WTC11 (cell line): ENCODE measurements around the gene CCND3. TPM values are rescaled to one million over a fixed set of nuclear protein-coding genes. Genes with fewer than 3 reads are reported as not detected.

Experiments used
- ATAC-seq: fragments of 200-7000 bp; cut with Tn5 transposase; 2 replicates; pipeline ENCODE4 v1.10.0; 2021; ENCODE audit warnings: mild to moderate bottlenecking, moderate library complexity
- CTCF ChIA-PET: fragments of 300-600 bp; sonication (Branson Sonifier 250); formaldehyde crosslinking; loops from one replicate; lab custom pipeline; 2021; ENCODE audit warnings: antibody characterized with exemption; lab: Charles Lee
- POLR2A ChIA-PET: fragments of 350-600 bp; sonication (Branson Sonifier 250); formaldehyde crosslinking; loops from one replicate; lab custom pipeline; 2021; ENCODE audit warnings: antibody characterized with exemption; lab: Charles Lee
- DNase-seq: peaks from one replicate; pipeline ENCODE4 v3.0.0; 2021; ENCODE audit warnings: low spot score
- H3K27ac Mint-ChIP-seq: 2 replicates; pipeline ENCODE4 v1.8.0; 2021; ENCODE audit warnings: mixed read lengths
- H3K27me3 Mint-ChIP-seq: 2 replicates; pipeline ENCODE4 v1.8.0; 2021; ENCODE audit warnings: low read depth, mild to moderate bottlenecking, moderate library complexity, mixed read lengths
- H3K36me3 Mint-ChIP-seq: 2 replicates; pipeline ENCODE4 v1.8.0; 2021; ENCODE audit warnings: mixed read lengths
- H3K4me1 Mint-ChIP-seq: 2 replicates; pipeline ENCODE4 v1.8.0; 2022; ENCODE audit warnings: mixed read lengths
- H3K4me3 Mint-ChIP-seq: 2 replicates; pipeline ENCODE4 v1.8.0; 2021; ENCODE audit warnings: mild to moderate bottlenecking, moderate library complexity, mixed read lengths
- H3K9me3 Mint-ChIP-seq: 2 replicates; pipeline ENCODE4 v1.8.0; 2021; ENCODE audit warnings: mixed read lengths
- ETV6 ChIP-seq: sonication (generic); formaldehyde crosslinking; IDR thresholded peaks from 2 replicates; pipeline ENCODE4 v1.8.1; 2022; ENCODE audit warnings: mild to moderate bottlenecking, missing genetic modification reagents
- FOXJ3 ChIP-seq: sonication (generic); formaldehyde crosslinking; IDR thresholded peaks from 2 replicates; pipeline ENCODE4 v1.9.0; 2021; ENCODE audit warnings: missing genetic modification reagents, mild to moderate bottlenecking, borderline replicate concordance
- GRHL2 ChIP-seq: fragments of 250-450 bp; sonication (Bioruptor Pico); IDR thresholded peaks from 2 replicates; pipeline ENCODE4 v1.8.0; 2022; ENCODE audit warnings: mild to moderate bottlenecking, moderate library complexity; ENCODE audit not compliant: insufficient replicate concordance, severe bottlenecking
- IRF2 ChIP-seq: sonication (generic); formaldehyde crosslinking; IDR thresholded peaks from 2 replicates; pipeline ENCODE4 v1.8.0; 2022; ENCODE audit warnings: low read depth, missing genetic modification reagents, borderline replicate concordance
- MXD4 ChIP-seq: fragments of 250-450 bp; sonication (Bioruptor Pico); IDR thresholded peaks from 2 replicates; pipeline ENCODE4 v1.8.0; 2021; ENCODE audit warnings: mild to moderate bottlenecking, moderate library complexity, borderline replicate concordance
- NFE2L1 ChIP-seq: sonication (generic); formaldehyde crosslinking; IDR thresholded peaks from 2 replicates; pipeline ENCODE4 v1.8.1; 2023; ENCODE audit warnings: missing genetic modification reagents
- NR3C1 ChIP-seq: sonication (generic); formaldehyde crosslinking; conservative IDR thresholded peaks from 2 replicates; pipeline ENCODE4 v1.8.1; 2023; ENCODE audit warnings: low read depth, mild to moderate bottlenecking, missing genetic modification reagents
- PRRX2 ChIP-seq: fragments of 250-450 bp; sonication (Bioruptor Pico); IDR thresholded peaks from 2 replicates; pipeline ENCODE4 v1.8.0; 2021; ENCODE audit warnings: mild to moderate bottlenecking
- TCF7 ChIP-seq: sonication (generic); formaldehyde crosslinking; IDR thresholded peaks from 2 replicates; pipeline ENCODE4 v1.8.0; 2022; ENCODE audit warnings: mild to moderate bottlenecking, low read depth, missing genetic modification reagents, moderate library complexity
- TEAD4 ChIP-seq: sonication (generic); formaldehyde crosslinking; IDR thresholded peaks from 2 replicates; pipeline ENCODE4 v1.8.0; 2022; ENCODE audit warnings: mild to moderate bottlenecking, missing genetic modification reagents
- ZNF219 ChIP-seq: sonication (generic); formaldehyde crosslinking; IDR thresholded peaks from 2 replicates; pipeline ENCODE4 v1.8.0; 2023; ENCODE audit warnings: missing genetic modification reagents, mild to moderate bottlenecking, borderline replicate concordance
- ZNF317 ChIP-seq: sonication (generic); formaldehyde crosslinking; IDR thresholded peaks from 2 replicates; pipeline ENCODE4 v1.8.1; 2023; ENCODE audit warnings: low read depth, mild to moderate bottlenecking, moderate library complexity, missing genetic modification reagents, borderline replicate concordance
- ZNF396 ChIP-seq: fragments of 250-450 bp; sonication (Bioruptor Pico); IDR thresholded peaks from 2 replicates; pipeline ENCODE4 v1.8.0; 2021; ENCODE audit warnings: mild to moderate bottlenecking, moderate library complexity, borderline replicate concordance
- total RNA-seq: library from RNA; stranded (reverse); gene quantifications from 3 replicates; pipeline ENCODE4 v1.2.3, GENCODE V29; 2021
- TF ChIP-seq, protein P1 (sequence below): fragments of 200-600 bp; IDR thresholded peaks from 2 replicates; pipeline ENCODE4 v1.8.0; 2022; ENCODE audit warnings: antibody characterized with exemption
- TF ChIP-seq, protein P2 (sequence below): sonication (generic); formaldehyde crosslinking; IDR thresholded peaks from 2 replicates; pipeline ENCODE4 v1.8.0; 2022; ENCODE audit warnings: mild to moderate bottlenecking, missing genetic modification reagents
- TF ChIP-seq, protein P3 (sequence below): sonication (generic); formaldehyde crosslinking; IDR thresholded peaks from 2 replicates; pipeline ENCODE4 v1.8.1; 2022; ENCODE audit warnings: low read depth, mild to moderate bottlenecking, moderate library complexity, missing genetic modification reagents, borderline replicate concordance
- TF ChIP-seq, protein P4 (sequence below): sonication (generic); formaldehyde crosslinking; IDR thresholded peaks from 2 replicates; pipeline ENCODE4 v1.8.0; 2022; ENCODE audit warnings: mild to moderate bottlenecking, missing genetic modification reagents
- TF ChIP-seq, protein P5 (sequence below): sonication (generic); formaldehyde crosslinking; IDR thresholded peaks from 2 replicates; pipeline ENCODE4 v1.8.1; 2023; ENCODE audit warnings: mild to moderate bottlenecking, moderate library complexity, missing genetic modification reagents
- TF ChIP-seq, protein P6 (sequence below): sonication (generic); formaldehyde crosslinking; IDR thresholded peaks from 2 replicates; pipeline ENCODE4 v1.8.0; 2023; ENCODE audit warnings: missing genetic modification reagents
- TF ChIP-seq, protein P7 (sequence below): sonication (generic); formaldehyde crosslinking; IDR thresholded peaks from 2 replicates; pipeline ENCODE4 v1.8.1; 2022; ENCODE audit warnings: low read depth, missing genetic modification reagents, borderline replicate concordance
- TF ChIP-seq, protein P8 (sequence below): sonication (generic); formaldehyde crosslinking; conservative IDR thresholded peaks from 2 replicates; pipeline ENCODE4 v1.8.1; 2022; ENCODE audit warnings: mild to moderate bottlenecking, missing genetic modification reagents

Gene CCND3
- total RNA-seq, 1 experiment from 2014 or later = 33.6 TPM

DNA sequence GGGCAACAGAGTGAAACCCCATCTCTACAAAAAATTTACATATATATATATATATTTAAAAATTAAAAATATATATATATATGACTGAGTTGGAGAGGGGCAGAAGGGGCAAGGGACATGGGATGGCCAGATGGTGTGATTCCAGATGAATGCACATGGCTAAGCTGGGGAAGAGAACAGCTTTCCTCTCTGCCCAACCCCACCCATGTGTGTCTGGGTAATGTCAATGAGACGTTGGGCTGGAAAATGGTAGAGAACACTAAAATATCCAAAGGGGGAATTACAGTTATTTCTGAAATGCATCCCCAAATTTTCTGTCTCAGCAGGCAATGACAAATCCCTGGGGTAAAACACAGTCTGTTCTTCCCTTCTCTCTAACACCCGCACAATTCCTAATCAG, 31.2 kb upstream of the CCND3 start (continued):
- TF ChIP-seq, protein P1, sequence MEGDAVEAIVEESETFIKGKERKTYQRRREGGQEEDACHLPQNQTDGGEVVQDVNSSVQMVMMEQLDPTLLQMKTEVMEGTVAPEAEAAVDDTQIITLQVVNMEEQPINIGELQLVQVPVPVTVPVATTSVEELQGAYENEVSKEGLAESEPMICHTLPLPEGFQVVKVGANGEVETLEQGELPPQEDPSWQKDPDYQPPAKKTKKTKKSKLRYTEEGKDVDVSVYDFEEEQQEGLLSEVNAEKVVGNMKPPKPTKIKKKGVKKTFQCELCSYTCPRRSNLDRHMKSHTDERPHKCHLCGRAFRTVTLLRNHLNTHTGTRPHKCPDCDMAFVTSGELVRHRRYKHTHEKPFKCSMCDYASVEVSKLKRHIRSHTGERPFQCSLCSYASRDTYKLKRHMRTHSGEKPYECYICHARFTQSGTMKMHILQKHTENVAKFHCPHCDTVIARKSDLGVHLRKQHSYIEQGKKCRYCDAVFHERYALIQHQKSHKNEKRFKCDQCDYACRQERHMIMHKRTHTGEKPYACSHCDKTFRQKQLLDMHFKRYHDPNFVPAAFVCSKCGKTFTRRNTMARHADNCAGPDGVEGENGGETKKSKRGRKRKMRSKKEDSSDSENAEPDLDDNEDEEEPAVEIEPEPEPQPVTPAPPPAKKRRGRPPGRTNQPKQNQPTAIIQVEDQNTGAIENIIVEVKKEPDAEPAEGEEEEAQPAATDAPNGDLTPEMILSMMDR = no peak
- no peak for TF ChIP-seq NR3C1 (CRISPR knock-in tag)
- TF ChIP-seq NFE2L1 (CRISPR knock-in tag) = no peak
- no peak for TF ChIP-seq ZNF396 (CRISPR knock-in tag)
- TF ChIP-seq GRHL2 (CRISPR knock-in tag) = no peak

DNA sequence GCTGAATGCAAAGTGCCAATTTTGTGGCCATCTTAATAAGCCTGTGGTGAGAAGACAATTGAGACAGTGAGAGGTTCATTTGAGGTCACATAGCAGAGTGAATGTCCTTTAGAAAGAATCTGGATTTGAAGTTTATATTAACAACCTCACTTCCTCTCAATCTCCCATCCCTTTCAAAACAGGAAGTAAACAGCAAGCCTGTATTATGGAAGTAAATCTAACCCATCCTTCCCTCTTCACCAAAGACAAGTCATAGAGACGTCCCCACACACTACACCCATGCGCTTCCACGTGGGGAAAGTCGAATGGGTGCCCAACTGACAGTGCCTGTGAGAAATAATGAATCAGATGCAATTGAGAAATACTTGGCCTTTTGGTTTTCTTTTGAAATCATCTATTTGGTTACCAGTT, 28.8 kb upstream of the CCND3 start:
- Mint-ChIP-seq H3K9me3 (peaks cover 4% of the 10 kb centered on the region; the same call in 1 of the 2 replicates), H3K36me3 (no peaks in the 10 kb centered on the region), H3K4me1 (peaks cover 29% of the 10 kb centered on the region), H3K27me3 (no peaks in the 10 kb centered on the region), H3K4me3 (no peak overlapping the region), H3K27ac (no peak overlapping the region)
- DNase-seq (no peak), ATAC-seq (no peak)
- ChIA-PET CTCF (no interaction called here), POLR2A (no interaction called here)
- no peak for TF ChIP-seq TCF7 (CRISPR knock-in tag)

DNA sequence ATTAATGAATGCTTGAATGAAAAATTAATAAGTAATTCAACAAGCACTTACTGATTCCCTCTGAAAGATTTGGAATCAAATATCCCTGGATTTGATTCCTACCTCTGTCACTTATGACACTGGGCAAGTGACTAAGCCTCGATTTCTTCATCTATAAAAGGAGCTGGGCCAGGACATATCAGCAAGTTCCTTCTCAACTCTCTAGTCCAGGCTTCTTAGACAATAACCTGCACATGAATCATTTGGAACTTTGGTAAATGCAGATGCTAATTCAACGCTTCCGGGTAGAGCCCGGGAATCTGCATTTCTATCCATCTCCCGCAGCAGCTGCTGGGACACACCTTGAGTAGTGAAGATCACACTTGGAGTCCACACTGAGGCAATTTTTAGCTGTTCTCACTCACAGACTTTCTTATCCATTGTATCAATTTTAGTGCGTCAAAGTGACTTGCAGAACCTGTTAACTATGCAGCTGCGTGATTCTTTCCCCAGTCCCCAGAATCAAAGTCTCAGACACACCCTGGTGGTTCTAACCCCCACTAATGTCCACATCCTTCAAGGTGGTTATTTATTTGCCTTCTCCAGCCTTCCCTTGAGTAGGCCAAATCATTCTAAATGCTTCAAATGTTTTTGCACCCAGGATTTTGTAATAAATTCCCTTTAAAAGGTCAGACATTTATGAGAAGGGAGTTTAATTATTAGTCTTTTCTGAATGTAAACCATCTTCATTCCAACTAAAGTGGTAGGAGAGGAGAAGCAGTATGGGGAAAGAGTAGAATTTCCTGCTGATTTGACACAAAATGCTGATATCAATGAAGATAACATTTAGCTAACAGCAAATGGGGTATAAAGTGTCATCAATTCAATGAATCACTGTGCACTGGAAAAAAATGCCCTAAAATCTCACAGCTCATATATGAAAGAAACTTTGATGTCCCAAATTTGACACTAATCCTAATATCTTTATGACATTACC, 26.0 kb upstream of the CCND3 start:
- no peak overlapping the region for H3K4me3 Mint-ChIP-seq
- no peaks in the 10 kb centered on the region for H3K36me3 Mint-ChIP-seq
- H3K27me3 Mint-ChIP-seq = no peaks in the 10 kb centered on the region
- ChIA-PET CTCF (interaction anchor here (0.7 to 1.9 kb wide), 7 partner anchors 26 to 78 kb away, joined by 3 to 12 read pairs (median 4); partner anchors contain the start of genes BYSL, CCND3 and MED20), POLR2A (no interaction called here)
- H3K9me3 Mint-ChIP-seq = peaks cover 4% of the 10 kb centered on the region; the same call in 1 of the 2 replicates
- no peak for DNase-seq
- no peak for ATAC-seq
- H3K27ac Mint-ChIP-seq = peak overlapping the region; percentile 24
- H3K4me1 Mint-ChIP-seq = peaks cover 49% of the 10 kb centered on the region
- TF ChIP-seq, protein P2, sequence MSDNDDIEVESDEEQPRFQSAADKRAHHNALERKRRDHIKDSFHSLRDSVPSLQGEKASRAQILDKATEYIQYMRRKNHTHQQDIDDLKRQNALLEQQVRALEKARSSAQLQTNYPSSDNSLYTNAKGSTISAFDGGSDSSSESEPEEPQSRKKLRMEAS (CRISPR knock-in tag) = no peak
- TF ChIP-seq, protein P3, sequence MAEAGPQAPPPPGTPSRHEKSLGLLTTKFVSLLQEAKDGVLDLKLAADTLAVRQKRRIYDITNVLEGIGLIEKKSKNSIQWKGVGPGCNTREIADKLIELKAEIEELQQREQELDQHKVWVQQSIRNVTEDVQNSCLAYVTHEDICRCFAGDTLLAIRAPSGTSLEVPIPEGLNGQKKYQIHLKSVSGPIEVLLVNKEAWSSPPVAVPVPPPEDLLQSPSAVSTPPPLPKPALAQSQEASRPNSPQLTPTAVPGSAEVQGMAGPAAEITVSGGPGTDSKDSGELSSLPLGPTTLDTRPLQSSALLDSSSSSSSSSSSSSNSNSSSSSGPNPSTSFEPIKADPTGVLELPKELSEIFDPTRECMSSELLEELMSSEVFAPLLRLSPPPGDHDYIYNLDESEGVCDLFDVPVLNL = no peak
- no peak for TF ChIP-seq PRRX2 (CRISPR knock-in tag)
- no peak for TF ChIP-seq IRF2
- TF ChIP-seq ZNF219 (CRISPR knock-in tag) = no peak
- no peak for TF ChIP-seq NFE2L1 (CRISPR knock-in tag)
- no peak for TF ChIP-seq TEAD4 (CRISPR knock-in tag)
- no peak for TF ChIP-seq ZNF317 (CRISPR knock-in tag)
- TF ChIP-seq, protein P4, sequence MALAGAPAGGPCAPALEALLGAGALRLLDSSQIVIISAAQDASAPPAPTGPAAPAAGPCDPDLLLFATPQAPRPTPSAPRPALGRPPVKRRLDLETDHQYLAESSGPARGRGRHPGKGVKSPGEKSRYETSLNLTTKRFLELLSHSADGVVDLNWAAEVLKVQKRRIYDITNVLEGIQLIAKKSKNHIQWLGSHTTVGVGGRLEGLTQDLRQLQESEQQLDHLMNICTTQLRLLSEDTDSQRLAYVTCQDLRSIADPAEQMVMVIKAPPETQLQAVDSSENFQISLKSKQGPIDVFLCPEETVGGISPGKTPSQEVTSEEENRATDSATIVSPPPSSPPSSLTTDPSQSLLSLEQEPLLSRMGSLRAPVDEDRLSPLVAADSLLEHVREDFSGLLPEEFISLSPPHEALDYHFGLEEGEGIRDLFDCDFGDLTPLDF = no peak
- no peak for TF ChIP-seq MXD4
- no peak for TF ChIP-seq FOXJ3
- no peak for TF ChIP-seq ETV6 (CRISPR knock-in tag)
- TF ChIP-seq, protein P5, sequence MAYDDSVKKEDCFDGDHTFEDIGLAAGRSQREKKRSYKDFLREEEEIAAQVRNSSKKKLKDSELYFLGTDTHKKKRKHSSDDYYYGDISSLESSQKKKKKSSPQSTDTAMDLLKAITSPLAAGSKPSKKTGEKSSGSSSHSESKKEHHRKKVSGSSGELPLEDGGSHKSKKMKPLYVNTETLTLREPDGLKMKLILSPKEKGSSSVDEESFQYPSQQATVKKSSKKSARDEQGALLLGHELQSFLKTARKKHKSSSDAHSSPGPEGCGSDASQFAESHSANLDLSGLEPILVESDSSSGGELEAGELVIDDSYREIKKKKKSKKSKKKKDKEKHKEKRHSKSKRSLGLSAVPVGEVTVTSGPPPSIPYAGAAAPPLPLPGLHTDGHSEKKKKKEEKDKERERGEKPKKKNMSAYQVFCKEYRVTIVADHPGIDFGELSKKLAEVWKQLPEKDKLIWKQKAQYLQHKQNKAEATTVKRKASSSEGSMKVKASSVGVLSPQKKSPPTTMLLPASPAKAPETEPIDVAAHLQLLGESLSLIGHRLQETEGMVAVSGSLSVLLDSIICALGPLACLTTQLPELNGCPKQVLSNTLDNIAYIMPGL (CRISPR knock-in tag) = no peak
- TF ChIP-seq, protein P6, sequence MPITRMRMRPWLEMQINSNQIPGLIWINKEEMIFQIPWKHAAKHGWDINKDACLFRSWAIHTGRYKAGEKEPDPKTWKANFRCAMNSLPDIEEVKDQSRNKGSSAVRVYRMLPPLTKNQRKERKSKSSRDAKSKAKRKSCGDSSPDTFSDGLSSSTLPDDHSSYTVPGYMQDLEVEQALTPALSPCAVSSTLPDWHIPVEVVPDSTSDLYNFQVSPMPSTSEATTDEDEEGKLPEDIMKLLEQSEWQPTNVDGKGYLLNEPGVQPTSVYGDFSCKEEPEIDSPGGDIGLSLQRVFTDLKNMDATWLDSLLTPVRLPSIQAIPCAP (CRISPR knock-in tag) = no peak
- TF ChIP-seq, protein P7, sequence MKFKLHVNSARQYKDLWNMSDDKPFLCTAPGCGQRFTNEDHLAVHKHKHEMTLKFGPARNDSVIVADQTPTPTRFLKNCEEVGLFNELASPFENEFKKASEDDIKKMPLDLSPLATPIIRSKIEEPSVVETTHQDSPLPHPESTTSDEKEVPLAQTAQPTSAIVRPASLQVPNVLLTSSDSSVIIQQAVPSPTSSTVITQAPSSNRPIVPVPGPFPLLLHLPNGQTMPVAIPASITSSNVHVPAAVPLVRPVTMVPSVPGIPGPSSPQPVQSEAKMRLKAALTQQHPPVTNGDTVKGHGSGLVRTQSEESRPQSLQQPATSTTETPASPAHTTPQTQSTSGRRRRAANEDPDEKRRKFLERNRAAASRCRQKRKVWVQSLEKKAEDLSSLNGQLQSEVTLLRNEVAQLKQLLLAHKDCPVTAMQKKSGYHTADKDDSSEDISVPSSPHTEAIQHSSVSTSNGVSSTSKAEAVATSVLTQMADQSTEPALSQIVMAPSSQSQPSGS (CRISPR knock-in tag) = no peak
- TF ChIP-seq, protein P8, sequence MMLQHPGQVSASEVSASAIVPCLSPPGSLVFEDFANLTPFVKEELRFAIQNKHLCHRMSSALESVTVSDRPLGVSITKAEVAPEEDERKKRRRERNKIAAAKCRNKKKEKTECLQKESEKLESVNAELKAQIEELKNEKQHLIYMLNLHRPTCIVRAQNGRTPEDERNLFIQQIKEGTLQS (CRISPR knock-in tag) = no peak
